Forelimb muscle (tissue), 1 donor: ENCODE measurements around the gene ANO10. TPM values are rescaled to one million over a fixed set of nuclear protein-coding genes. Genes with fewer than 3 reads are reported as not detected.
"Not testable (repeated sequence)": the region's sequence is repeated elsewhere in the genome, so short reads cannot be mapped to it uniquely, and the experiment has no call there.

Experiments
- DNase-seq: peaks from one replicate; pipeline ENCODE4 v3.0.0-alpha.2; 2013; ENCODE audit warnings: low read depth
- polyA plus RNA-seq: library from polyadenylated mRNA; unstranded; fragments of 120-200 nt; gene quantifications from one replicate; pipeline ENCODE4 v1.2.1, GENCODE V29; 2013; ENCODE audit not compliant: insufficient read length

ANO10 gene
- polyA plus RNA-seq, 1 donor, result 14.6 TPM

GRCh38 chr3:43521941-43522340, 99.9 kb downstream of the ANO10 start:
- DNase-seq, result no peak

- not testable (repeated sequence) for DNase-seq
Observed at GRCh38 chr3:43518515-43518914, 103.3 kb downstream of the ANO10 start.

GRCh38 chr3:43515970-43516635, 105.7 kb downstream of the ANO10 start:
- DNase-seq, result no peak

- DNase-seq, result no peak
Observed at GRCh38 chr3:43515208-43515917, 106.4 kb downstream of the ANO10 start.

GRCh38 chr3:43512754-43513404, 108.9 kb downstream of the ANO10 start:
- DNase-seq, result no peak

GRCh38 chr3:43506644-43507043, 115.2 kb downstream of the ANO10 start:
- DNase-seq, result no peak

GRCh38 chr3:43505351-43505750, 116.5 kb downstream of the ANO10 start:
- DNase-seq, result no peak

- peak; percentile 11 for DNase-seq
Observed at GRCh38 chr3:43503067-43503728, 118.6 kb downstream of the ANO10 start.

- DNase-seq, result no peak
Observed at GRCh38 chr3:43499256-43499655, 122.6 kb downstream of the ANO10 start.

- DNase-seq, result no peak
Observed at GRCh38 chr3:43497905-43498365, 123.9 kb downstream of the ANO10 start.

- no peak for DNase-seq
Observed at GRCh38 chr3:43497422-43497821, 124.4 kb downstream of the ANO10 start.

- DNase-seq, result no peak
Observed at GRCh38 chr3:43496740-43497375, 125.0 kb downstream of the ANO10 start.

GRCh38 chr3:43492932-43493331, 128.9 kb downstream of the ANO10 start:
- not testable (repeated sequence) for DNase-seq

- DNase-seq, result not testable (repeated sequence)
Observed at GRCh38 chr3:43491807-43492206, 130.0 kb downstream of the ANO10 start.

- DNase-seq, result no peak
Observed at GRCh38 chr3:43490640-43491185, 131.1 kb downstream of the ANO10 start.

GRCh38 chr3:43489930-43490329, 131.9 kb downstream of the ANO10 start:
- no peak for DNase-seq

GRCh38 chr3:43485931-43486330, 135.9 kb downstream of the ANO10 start:
- no peak for DNase-seq

GRCh38 chr3:43484926-43485488, 136.8 kb downstream of the ANO10 start:
- DNase-seq, result no peak

GRCh38 chr3:43481375-43481774, 140.4 kb downstream of the ANO10 start:
- no peak for DNase-seq

- DNase-seq, result not testable (repeated sequence)
Observed at GRCh38 chr3:43478839-43479238, 143.0 kb downstream of the ANO10 start.
